Fibroblast of lung (primary cell): Measurements from ENCODE around the gene PLCH2.
"Not testable (repeated sequence)": the region's sequence is repeated elsewhere in the genome, so short reads cannot be mapped to it uniquely, and the experiment has no call there.

Experiments
- EZH2 ChIP-seq: IDR thresholded peaks from 2 replicates; pipeline ENCODE4 v1.5.1; 2012; ENCODE audit warnings: low read length, control low read depth, mild to moderate bottlenecking; ENCODE audit errors: missing control alignments
- TF ChIP-seq, protein P1 (sequence below), 2 donors: IDR thresholded peaks in 1 of 2; conservative IDR thresholded peaks in 1 of 2; 1 replicate in 1 of 2; 2 replicates in 1 of 2; pipeline ENCODE4 v1.5.1; 2011 to 2012; ENCODE audit warnings: low read length in 2 of 2, control low read depth in 1 of 2, inconsistent platforms in 1 of 2, low read depth in 1 of 2, mild to moderate bottlenecking in 1 of 2

DNA sequence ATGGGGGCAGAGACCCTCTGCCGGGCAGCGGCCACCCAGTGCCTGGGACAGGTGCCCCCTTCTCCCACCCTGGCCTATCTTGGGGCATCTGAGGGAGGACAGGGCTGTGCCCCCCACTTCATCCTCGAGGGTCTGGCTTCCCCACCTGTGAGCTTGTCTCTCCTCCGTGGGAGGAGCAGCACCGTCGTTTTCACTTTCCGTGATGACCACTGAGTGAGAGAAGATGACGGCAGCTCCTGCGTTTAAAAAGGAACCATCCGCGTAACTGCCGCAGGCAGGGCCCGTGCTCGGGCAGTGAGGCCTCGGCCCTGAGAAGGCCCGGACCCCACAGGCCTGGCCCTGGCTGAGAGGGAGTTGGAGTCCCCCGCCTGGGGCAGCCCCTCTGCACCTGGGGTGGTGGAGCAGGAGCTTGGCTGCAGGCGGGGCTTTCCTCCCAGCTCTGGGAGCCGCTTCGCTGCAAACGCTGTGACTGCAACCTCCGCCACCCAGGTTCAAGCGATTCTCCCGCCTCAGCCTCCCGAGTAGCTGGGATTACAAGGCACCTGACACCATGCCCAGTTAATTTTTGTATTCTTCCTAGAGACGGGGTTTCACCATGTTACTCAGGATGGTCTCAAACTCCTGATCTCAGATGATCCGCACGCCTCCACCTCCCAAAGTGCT, 73.4 kb downstream of the PLCH2 start:
- TF ChIP-seq, protein P1, sequence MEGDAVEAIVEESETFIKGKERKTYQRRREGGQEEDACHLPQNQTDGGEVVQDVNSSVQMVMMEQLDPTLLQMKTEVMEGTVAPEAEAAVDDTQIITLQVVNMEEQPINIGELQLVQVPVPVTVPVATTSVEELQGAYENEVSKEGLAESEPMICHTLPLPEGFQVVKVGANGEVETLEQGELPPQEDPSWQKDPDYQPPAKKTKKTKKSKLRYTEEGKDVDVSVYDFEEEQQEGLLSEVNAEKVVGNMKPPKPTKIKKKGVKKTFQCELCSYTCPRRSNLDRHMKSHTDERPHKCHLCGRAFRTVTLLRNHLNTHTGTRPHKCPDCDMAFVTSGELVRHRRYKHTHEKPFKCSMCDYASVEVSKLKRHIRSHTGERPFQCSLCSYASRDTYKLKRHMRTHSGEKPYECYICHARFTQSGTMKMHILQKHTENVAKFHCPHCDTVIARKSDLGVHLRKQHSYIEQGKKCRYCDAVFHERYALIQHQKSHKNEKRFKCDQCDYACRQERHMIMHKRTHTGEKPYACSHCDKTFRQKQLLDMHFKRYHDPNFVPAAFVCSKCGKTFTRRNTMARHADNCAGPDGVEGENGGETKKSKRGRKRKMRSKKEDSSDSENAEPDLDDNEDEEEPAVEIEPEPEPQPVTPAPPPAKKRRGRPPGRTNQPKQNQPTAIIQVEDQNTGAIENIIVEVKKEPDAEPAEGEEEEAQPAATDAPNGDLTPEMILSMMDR (conservative IDR thresholded peaks at IDR 0.05 in 1 of 2, IDR thresholded peaks at IDR 0.05 in 1 of 2; ENCODE audit: low read depth in 1 of 2, low read length in 2 of 2), result not testable (repeated sequence)
- not testable (repeated sequence) for TF ChIP-seq EZH2
